Upper lobe of left lung (tissue), 6 donors: ENCODE results near the gene RPL35. TPM values are rescaled to one million over a fixed set of nuclear protein-coding genes. Genes with fewer than 3 reads are reported as not detected.
A peak's percentile ranks its signal among the peaks of the same experiment; 100 is the strongest.

Experiments used
- ATAC-seq, 2 donors: fragments of 200-7000 bp; cut with Tn5 transposase; one replicate each; pipeline ENCODE4 v1.9.1; 2022; ENCODE audit warnings: mild to moderate bottlenecking in 2 of 2, moderate library complexity in 2 of 2; ENCODE audit not compliant: low FRiP score in 2 of 2
- DNase-seq, 2 donors: peaks; one replicate each; pipeline ENCODE4 v3.0.0-alpha.2; 2019 to 2020
- H3K27ac ChIP-seq, 4 donors: fragments of 200-600 bp; sonication (generic); one replicate each; pipeline ENCODE4 v1.5.1; 2016 to 2019
- H3K27me3 ChIP-seq, 4 donors: fragments of 200-600 bp; sonication (generic); one replicate each; pipeline ENCODE4 v1.5.1; 2017 to 2019
- H3K36me3 ChIP-seq, 4 donors: fragments of 200-600 bp; sonication (generic); one replicate each; pipeline ENCODE4 v1.5.1; 2016 to 2019
- H3K4me1 ChIP-seq, 4 donors: fragments of 200-600 bp; sonication (generic); one replicate each; pipeline ENCODE4 v1.5.1; 2018 to 2019
- H3K4me3 ChIP-seq, 4 donors: fragments of 200-600 bp; sonication (generic); one replicate each; pipeline ENCODE4 v1.5.1; 2017 to 2019; ENCODE audit warnings: mild to moderate bottlenecking in 2 of 4, moderate library complexity in 1 of 4
- H3K9me3 ChIP-seq, 4 donors: fragments of 200-600 bp; sonication (generic); one replicate each; pipeline ENCODE4 v1.5.1; 2018 to 2019
- EP300 ChIP-seq, 4 donors: sonication (generic); formaldehyde crosslinking; IDR thresholded peaks; one replicate each; pipeline ENCODE4 v1.5.1; 2017; ENCODE audit warnings: antibody characterized with exemption in 4 of 4, control low read depth in 2 of 4
- POLR2A ChIP-seq, 4 donors: fragments of 450-650 bp; IDR thresholded peaks; one replicate each; pipeline ENCODE4 v1.5.1; 2016 to 2017; ENCODE audit warnings: antibody characterized with exemption in 4 of 4, mild to moderate bottlenecking in 2 of 4
- POLR2AphosphoS5 ChIP-seq, 2 donors: sonication (generic); formaldehyde crosslinking; IDR thresholded peaks; one replicate each; pipeline ENCODE4 v1.5.1; 2017; ENCODE audit warnings: antibody characterized with exemption in 2 of 2
- WGBS, 2 donors: methylation state at CpG; one replicate each; pipeline ENCODE4 v1.1.5; 2017 to 2018; 5-methylcytosine and 5-hydroxymethylcytosine counted together
- total RNA-seq, 6 donors: library from RNA; depleted of rRNA in 4 of 6; stranded (reverse); fragments of >200 nt in 4 of 6; gene quantifications; one replicate each; pipeline versions ENCODE4 v1.1.0 to v1.2.1, GENCODE V29; 2016 to 2021
- TF ChIP-seq, protein P1 (sequence below), 6 experiments: fragments of 450-650 bp in 4 of 6; fragments of 200-600 bp in 2 of 6; sonication (generic) in 2 of 6; IDR thresholded peaks; one replicate each; pipeline ENCODE4 v1.5.1; 2016 to 2019; ENCODE audit warnings: antibody characterized with exemption in 6 of 6
- donor health status: DM: no; HTN: no; CAD: no; lungs with moderate emphysema.
- donor health status: DM: no; HTN: yes; CAD: no; lungs with severe emphysema.

The RPL35 gene
- 1,000 to 10,000 TPM in 2 of 6 donors, 100 to 1,000 TPM in 4; 646 to 1,381 (median 944) TPM for total RNA-seq

- ATAC-seq (peak; percentile 98 to 99), DNase-seq (peak; percentile 96 to 99)
- 0% methylated on average over 7 to 68 of the region's 92 CpGs for WGBS, 2 donors
- H3K4me1 ChIP-seq: peaks cover 28 to 46% (median 34%) of the 10 kb centered on the region in 4 donors
- peaks cover 20 to 45% (median 34%) of the 10 kb centered on the region in 4 donors for H3K36me3 ChIP-seq
- H3K4me3 ChIP-seq: peak within 1 kb of the TSS; percentile 81 to 94 (median 91)
- H3K9me3 ChIP-seq: no peaks in the 10 kb centered on the region
- TF ChIP-seq, protein P1, sequence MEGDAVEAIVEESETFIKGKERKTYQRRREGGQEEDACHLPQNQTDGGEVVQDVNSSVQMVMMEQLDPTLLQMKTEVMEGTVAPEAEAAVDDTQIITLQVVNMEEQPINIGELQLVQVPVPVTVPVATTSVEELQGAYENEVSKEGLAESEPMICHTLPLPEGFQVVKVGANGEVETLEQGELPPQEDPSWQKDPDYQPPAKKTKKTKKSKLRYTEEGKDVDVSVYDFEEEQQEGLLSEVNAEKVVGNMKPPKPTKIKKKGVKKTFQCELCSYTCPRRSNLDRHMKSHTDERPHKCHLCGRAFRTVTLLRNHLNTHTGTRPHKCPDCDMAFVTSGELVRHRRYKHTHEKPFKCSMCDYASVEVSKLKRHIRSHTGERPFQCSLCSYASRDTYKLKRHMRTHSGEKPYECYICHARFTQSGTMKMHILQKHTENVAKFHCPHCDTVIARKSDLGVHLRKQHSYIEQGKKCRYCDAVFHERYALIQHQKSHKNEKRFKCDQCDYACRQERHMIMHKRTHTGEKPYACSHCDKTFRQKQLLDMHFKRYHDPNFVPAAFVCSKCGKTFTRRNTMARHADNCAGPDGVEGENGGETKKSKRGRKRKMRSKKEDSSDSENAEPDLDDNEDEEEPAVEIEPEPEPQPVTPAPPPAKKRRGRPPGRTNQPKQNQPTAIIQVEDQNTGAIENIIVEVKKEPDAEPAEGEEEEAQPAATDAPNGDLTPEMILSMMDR (IDR thresholded peaks at IDR 0.05): peak in 5 of 6 experiments; percentile 9 to 61 (median 33)
- TF ChIP-seq EP300 (IDR thresholded peaks at IDR 0.05): peak in 1 of 4 donors; percentile 26
- TF ChIP-seq POLR2AphosphoS5 (IDR thresholded peaks at IDR 0.05): peak; percentile 91 to 93
- TF ChIP-seq POLR2A (IDR thresholded peaks at IDR 0.05): peak; percentile 74 to 96 (median 78)
- H3K27ac ChIP-seq: peak within 1 kb of the TSS; percentile 92 to 95 (median 94)
- no peaks in the 10 kb centered on the region for H3K27me3 ChIP-seq
Observed at GRCh38 chr9:124861342-124862229, at the start of gene RPL35, which contains the start of gene ARPC5L. Gene RPL35, minus strand, starts transcription at chr9:124861957. Its CDS starts 45 bp downstream, at chr9:124861912. Gene ARPC5L, plus strand, starts transcription at chr9:124862130. Its CDS starts 7,161 bp downstream, at chr9:124869291.

GRCh38 chr9:124908098-124908497 lies 46.3 kb upstream of the RPL35 start:
- DNase-seq (no peak), ATAC-seq (no peak)
- no peaks in the 10 kb centered on the region for H3K9me3 ChIP-seq
- no peak overlapping the region for H3K4me3 ChIP-seq
- H3K36me3 ChIP-seq: peaks cover 10 to 75% (median 47%) of the 10 kb centered on the region in 4 donors
- TF ChIP-seq POLR2AphosphoS5 (IDR thresholded peaks at IDR 0.05): no peak
- TF ChIP-seq POLR2A (IDR thresholded peaks at IDR 0.05): no peak
- TF ChIP-seq EP300 (IDR thresholded peaks at IDR 0.05): no peak
- TF ChIP-seq, protein P1 (IDR thresholded peaks at IDR 0.05): no peak
- 88 to 89% methylated on average over 2 of the region's 2 CpGs for WGBS, 2 donors
- H3K4me1 ChIP-seq: no peaks in the 10 kb centered on the region
- no peaks in the 10 kb centered on the region for H3K27me3 ChIP-seq
- no peak overlapping the region for H3K27ac ChIP-seq

GRCh38 chr9:124906966-124907365 lies 45.2 kb upstream of the RPL35 start:
- no peak overlapping the region for H3K27ac ChIP-seq
- no peaks in the 10 kb centered on the region for H3K27me3 ChIP-seq
- H3K4me1 ChIP-seq: no peaks in the 10 kb centered on the region
- TF ChIP-seq POLR2AphosphoS5 (IDR thresholded peaks at IDR 0.05): no peak
- TF ChIP-seq EP300 (IDR thresholded peaks at IDR 0.05): no peak
- TF ChIP-seq, protein P1 (IDR thresholded peaks at IDR 0.05): no peak
- no peak for TF ChIP-seq POLR2A (IDR thresholded peaks at IDR 0.05)
- peaks cover 10 to 70% (median 42%) of the 10 kb centered on the region in 4 donors for H3K36me3 ChIP-seq
- WGBS, 2 donors: 57 to 61% methylated on average over 1 of the region's 1 CpG
- DNase-seq (no peak), ATAC-seq (no peak)
- H3K9me3 ChIP-seq: no peaks in the 10 kb centered on the region
- no peak overlapping the region for H3K4me3 ChIP-seq

DNA sequence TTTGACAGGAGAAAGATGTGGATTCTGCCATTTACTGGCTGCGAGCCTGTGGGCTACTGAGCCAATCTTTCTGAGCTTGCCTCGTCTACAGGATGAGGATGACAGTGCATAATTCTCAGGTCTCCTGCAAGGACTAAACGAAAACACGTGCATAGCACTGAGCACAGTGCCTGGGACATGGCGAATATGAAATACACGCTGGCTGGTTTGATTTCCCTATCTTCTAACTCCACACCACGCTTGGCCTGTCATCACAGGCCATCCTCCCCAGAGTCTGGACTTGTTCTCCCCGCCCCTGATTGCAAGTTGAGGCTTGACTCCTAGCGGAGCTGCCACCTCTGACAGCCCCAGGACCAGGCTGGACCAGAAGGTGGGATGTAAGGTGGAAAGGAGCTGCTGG lies 38.1 kb upstream of the RPL35 start:
- H3K36me3 ChIP-seq: peaks cover 15 to 72% (median 45%) of the 10 kb centered on the region in 4 donors
- no peak overlapping the region for H3K4me3 ChIP-seq
- TF ChIP-seq EP300 (IDR thresholded peaks at IDR 0.05) (no peak), POLR2A (IDR thresholded peaks at IDR 0.05) (no peak)
- TF ChIP-seq, protein P1 (IDR thresholded peaks at IDR 0.05): no peak
- no peaks in the 10 kb centered on the region for H3K4me1 ChIP-seq
- no peak for ATAC-seq
- no peaks in the 10 kb centered on the region for H3K27me3 ChIP-seq
- DNase-seq: no peak
- no peak overlapping the region for H3K27ac ChIP-seq
- no peaks in the 10 kb centered on the region for H3K9me3 ChIP-seq
- 90 to 95% methylated on average over 7 to 9 of the region's 9 CpGs for WGBS, 2 donors
